NCI-H460 (cell line): Measurements from ENCODE around the gene CCDC182. TPM values are rescaled to one million over a fixed set of nuclear protein-coding genes. Genes with fewer than 3 reads are reported as not detected.

Experiments
- DNase-seq: peaks from one replicate; pipeline ENCODE4 v3.0.0-alpha.2; 2016; ENCODE audit warnings: low read depth; ENCODE audit errors: extremely low read depth
- total RNA-seq: library from RNA; depleted of rRNA; stranded (reverse); fragments of >200 nt; shearing (Covaris generic); gene quantifications from 2 replicates; pipeline ENCODE4 v1.2.3, GENCODE V29; 2014

The CCDC182 gene
- total RNA-seq, 1 experiment from 2014 or later: not detected

DNA sequence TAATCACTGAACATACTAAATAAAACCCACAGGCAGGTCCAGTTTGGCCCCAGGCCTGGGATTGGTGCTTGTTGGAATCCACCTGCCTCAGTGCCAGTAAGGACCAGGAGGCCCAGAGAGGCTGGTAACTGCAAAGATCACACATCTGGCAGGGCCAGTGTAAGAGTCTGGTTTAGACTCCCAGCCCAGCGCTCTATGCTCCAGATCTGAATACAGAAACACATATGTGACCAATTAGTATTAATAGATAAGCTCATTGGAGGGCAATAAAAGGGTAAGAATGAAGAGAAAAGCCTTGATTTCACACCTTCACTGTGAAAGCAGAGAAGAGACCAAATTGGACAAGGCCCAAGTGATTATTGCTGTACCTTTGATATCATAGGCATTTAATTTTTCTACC is 13.6 kb upstream of the CCDC182 start:
- DNase-seq: no peak

DNA sequence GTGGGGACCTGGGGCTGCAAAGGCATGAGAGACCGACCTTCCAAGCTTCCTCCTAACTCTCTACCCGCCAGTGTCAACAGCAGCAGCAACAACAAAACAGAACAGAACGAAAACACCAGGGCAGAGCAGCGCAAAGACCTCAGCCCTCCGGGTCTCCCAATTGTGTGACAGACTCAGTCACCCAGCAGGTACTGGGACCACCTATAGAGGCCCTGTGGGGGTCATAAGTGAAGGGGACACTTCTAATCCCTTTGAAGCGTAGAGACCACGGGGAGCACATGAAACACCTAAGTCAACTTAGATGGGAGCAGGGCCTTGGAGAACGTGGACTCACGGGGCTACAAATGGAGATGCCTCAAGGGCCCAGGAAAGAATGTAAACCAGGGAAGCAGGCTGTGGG is 12.6 kb upstream of the CCDC182 start:
- DNase-seq: no peak

DNA sequence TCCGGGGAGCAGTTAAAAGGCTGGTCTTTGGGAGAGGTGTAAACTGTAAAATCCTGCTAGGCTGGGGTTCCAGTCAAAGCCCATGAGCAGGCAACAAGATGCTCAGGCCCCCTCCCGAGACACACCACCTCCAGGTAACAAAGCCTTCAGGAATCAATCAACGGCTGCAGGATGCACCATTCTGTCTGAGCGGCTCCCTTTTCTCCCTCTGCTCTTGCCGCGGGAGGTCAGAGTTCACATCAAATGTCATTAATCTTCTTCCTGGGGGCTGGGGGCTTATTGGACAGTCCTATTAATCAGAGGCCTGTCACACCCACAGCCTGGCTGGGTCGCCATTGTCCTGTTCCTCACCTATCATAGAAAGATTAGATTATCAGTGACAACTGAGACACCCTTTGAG is 11.9 kb upstream of the CCDC182 start:
- DNase-seq: no peak

DNA sequence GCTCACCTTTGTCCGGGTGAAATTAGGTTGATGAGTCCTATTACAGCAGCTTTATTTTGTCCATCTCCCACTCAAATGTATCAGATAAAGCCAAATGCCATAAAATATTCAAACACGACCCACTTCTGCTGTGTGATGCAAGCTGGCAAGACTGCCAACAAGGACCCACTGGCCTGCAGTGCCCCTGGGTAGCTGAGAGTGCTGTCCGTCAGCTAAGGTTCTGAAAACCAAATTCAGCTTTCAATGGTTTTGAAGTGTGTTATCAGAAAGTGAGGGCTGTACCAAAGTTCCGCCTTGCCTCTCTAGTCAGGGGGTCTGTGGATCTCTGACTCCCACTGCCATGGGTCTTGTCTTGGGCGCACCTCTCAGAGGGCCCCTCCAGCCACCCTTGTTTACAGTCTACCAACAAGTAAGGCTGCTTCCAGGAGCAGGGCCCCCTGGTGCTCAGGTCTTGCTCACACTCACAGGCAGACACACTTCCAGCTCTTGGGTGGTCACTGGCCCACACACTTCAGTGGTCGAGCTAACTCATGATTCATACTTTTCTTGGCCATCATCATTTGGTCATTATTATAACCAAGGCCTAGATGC is 10.5 kb upstream of the CCDC182 start:
- no peak for DNase-seq

DNA sequence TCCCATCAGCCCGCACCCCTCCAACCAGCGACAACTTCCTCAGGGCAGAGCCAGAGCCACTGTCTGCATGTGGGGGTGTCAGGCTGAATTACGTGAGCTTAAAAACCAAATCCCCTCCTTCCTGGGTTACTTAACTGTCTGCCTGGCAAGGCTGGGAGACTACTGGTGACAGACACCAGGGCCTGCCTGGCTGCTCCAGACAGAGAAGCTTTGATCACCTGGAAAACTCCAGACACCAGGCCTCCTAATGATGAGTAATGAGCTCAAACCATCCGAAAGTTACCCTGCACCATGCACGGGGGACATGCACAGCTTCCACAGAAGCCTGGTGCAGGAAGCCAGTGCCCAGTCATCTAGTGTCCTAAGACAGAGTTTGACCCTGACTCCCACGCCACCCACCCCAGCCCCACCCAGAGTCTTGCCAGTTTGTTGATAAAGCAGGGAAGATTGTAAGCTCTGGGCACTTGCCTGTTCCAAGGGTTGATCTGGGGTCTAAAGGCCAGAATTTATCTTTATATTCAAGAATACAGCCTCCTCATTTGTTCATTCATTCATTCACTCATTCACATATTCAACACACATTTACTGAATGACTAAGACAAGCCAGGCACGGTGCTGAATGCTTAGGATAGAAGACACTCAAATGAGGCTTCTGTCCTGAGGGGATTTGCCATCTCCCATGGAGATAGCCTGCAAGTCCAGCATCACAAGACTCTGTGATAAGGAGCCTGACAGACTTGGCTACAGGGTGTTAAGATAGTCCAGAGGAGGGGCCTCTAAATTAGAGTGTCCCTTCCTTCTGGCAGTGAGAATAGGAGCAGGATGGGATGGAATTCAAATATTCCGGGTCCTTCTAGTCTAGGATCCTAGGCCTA is 7.2 kb upstream of the CCDC182 start:
- DNase-seq: no peak

DNA sequence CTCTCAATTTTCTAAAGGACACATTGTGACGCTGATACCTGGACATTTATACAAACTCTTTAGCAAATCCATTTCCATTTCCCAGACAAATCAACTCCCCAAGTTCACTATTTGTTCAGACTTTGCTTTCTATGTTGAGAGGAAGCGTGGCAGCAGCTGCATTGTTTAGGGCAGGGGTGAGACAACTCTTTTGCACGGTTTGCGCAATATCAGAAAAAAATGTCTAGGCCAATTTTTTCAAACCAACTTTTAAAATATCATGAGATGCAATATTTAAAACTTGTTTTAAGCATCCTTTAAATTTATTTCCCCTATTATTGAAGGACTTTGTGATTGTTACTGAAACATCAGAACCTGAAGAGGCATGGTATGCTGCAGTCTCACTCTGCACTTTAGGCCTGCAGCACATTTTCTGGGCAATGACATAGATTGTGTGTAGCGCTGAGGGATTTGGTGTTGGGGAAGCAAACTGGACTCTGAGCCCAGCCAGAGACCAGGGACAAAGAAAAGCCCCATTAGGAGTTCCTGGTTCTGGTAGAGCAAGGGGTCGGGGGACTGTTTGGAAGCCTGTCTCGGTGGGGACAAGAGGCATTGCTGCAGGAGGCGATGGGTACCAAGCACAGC is 6.4 kb upstream of the CCDC182 start:
- no peak for DNase-seq

DNA sequence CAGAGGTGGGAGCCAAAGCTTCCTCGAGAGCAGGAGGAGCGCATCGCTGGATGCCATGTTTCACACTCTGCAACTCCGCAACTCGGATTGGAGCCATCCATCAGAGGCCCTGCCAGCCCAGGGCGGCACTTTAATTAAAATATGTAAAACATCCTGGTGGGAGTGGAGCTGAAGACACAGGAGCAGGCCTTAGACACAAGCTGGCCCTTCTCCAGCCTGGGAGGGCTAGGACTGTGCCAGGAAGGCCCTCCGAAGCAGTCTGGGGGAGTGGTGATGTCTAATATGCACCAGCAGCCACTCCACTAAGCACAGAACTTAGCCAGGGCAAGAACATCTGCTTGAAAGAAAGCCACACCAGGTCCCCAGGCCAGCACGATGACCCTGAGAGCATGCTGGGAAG is 5.8 kb upstream of the CCDC182 start:
- DNase-seq: no peak

DNA sequence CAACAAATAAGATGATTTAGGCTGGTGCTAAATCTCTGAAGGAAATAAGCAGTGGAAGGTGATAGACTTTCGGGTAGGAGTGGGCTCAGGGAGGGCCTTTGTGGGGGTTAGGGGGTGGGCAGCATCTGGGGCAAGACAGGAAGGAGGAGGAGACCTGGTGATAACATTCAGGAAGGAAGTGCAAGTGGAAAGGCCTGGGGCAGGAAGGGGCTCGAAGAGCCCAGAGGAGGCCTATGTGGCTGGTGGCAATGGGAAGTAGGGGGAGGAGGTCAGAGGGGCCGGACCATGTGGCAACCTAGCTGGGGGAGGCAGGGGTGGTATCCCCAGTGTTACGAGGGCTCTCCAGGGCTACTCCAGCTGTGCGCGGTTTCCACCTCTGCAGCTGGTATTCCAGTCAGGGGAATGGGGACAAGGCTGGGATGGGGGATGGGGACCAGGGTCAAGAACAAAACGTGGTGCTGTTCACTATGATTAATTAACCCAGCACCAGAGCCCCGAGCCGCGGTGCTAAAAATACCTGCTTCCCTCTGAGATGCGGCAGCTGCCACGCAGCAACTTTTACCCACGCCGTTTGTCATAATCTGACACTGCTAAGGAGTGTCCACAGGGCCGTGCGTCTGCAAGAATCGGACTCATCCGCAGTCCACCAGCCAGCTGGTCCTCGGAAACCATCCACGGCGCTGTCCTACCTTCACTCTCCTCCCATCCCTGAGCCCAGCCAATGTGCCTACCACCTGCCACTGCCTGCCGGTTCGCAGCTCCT is 5.2 kb upstream of the CCDC182 start:
- no peak for DNase-seq

DNA sequence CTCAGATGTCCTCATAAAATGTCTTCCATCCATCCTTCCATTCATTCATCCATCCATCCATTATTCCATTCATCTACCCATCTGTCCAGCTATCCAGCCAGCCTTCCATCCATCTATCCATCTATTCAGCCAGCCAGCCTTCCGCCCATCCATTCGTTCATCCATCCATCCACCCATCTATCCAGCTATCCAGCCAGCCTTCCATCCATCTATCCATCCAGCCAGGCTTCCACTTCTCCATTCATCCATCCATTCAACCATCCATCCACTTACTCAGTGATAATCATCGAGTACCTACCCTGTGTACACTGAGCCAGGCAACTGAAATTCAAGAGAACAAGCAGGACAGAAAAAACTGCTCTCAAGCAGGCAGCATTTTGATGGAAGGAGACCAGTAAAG is 4.6 kb upstream of the CCDC182 start:
- DNase-seq: no peak

DNA sequence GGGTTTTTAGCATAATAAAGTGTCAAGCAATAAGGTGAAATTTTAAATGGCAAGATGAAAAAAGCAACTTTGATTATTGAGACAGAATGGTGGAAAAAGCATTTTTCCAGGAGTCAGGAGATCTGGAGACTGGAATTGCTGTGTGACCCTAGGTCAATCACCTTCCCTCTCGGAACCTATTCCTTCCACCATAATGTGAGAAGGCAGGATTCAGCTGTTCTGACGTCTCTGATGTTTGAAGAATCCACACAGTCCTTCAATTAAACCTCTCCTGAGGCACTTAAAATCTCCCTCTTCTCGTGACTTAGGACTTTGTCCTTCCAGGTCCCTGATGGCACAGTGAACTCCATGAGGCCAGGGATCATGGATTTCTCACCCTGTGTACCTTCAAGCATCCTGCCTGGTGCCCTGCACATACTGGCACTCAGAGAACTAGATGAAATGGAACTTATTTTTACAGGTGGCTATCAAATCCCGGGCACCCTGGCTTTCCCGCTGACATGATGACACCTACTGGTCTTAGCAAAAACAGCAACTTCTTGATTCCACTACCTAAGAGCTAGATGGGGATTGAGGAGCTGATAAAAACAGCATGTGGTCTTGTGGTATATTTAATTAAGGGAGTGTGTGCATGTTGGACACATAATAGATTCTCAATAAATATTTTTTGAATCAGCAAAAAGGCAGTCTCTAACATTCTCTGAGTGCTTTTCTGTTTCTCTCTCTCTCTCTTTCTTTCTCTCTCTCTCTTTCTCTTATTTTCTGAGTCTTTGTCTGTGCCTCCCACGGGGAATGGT is 2.3 kb upstream of the CCDC182 start:
- DNase-seq: peak; percentile 52

DNA sequence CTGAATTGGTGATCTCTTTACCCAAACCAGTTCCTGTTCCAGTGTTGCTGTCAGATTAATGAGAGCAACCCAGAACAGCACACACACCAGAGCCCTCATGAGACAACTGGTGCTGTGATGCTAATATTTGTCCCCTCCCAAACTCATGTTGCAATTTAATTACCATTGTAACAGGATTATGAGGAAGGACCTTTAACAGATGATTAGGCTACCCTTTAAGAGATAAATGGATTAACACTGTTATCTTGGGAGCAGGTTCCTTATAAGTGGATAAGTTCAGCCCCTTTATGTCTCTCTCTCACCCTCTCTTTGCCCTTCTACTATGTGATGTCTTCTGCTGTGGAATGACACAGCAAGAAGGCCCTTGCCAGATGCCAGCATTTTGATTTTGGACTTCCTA is 1.1 kb upstream of the CCDC182 start:
- no peak for DNase-seq

DNA sequence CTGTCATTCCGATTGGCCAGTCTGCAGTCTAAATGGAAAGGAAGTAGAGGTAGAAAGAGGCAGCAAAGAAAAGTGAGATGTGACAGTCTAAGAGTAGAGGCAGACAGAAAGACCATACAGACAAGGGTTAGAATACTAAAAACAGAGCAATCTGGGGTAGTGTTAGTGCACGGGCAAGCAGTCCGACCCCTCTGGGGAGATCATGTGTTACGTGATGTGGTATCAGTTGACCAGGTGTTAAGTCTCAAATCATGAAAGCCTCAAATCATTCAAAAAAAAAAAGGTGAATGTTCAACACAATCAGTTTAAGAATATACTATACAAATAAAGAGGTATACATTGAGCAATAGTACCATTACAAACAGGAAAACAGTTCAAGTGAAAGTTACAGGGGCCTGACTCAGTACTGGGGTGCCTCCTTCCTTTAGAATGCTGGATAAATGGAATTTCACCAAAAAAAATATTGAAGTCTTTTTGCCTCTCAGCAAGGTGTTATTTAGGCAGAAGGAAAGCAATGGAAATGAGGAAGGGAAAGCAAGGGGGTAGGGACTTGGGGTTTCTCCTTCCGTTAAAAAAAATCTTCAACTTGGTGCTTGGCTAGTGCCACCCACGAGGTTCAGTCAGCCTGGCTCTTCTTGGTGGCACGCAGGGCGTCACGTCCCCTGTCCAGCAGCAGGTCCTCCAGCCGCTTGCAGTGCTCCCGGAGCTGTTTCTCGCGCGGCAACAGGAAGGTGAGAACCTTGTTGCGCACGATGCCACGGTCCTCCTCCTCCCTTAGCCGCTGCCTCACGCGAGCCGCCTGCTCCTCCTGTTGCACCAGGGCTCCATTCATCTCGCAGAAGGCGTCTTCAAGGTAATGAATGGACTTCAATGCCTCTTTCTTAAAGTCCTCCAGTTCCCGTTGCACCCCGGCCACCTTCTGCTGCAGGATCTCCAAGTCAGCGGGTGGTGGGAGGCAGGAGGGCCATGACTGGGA is 616 bp downstream of the CCDC182 start:
- no peak for DNase-seq

DNA sequence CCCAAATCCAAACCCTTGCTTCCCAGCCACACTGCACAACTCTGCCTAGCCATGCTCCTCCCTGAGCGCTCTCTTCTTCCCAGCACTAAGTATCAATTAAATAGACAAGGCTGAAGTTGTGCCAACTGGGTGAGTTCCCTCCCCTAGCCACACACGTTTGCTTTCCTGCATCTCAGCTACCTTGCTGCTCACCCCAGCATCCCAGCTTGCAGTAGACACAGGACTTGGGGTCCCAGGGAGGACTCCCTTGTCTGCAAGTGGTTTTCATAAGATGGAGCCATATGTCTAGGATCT is 4.9 kb downstream of the CCDC182 start:
- no peak for DNase-seq

DNA sequence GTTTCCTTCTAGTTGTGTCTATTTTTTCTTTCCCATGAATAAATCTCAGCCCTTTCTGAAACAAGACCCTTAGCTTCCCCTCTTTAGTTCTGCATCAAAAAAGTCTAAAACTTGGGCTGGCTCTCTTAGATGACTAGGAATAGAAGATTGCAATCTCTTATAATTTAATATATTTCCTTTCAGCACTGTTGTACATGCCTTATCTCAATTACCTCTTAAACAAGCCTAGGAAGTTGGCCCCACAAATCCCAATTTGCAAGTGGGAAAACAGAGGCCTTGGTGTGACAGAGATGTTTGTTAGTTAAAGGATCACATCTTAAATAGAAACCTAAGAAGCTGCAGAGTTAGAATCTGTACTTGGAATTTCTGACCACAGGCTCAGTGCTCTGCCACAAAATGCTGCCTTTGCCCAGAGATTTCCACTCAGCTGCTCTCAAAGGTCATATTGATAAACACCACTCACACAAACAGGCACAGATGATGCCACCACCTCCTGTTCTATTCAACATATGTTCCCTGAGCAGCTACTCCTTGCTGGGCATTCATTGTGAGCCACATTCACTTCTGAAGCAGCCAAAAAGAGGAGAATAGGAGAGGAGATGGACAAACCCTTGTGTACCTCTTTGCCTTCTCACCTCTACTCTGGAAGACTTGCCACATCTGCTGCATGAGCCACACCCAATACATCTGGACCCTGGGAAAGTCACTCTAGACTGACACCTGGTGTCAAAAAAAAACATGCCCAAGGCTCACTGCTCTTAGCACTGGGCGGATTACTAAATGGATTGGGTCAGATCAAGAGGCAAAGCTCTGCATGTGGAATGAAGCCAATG is 5.5 kb downstream of the CCDC182 start:
- DNase-seq: no peak

DNA sequence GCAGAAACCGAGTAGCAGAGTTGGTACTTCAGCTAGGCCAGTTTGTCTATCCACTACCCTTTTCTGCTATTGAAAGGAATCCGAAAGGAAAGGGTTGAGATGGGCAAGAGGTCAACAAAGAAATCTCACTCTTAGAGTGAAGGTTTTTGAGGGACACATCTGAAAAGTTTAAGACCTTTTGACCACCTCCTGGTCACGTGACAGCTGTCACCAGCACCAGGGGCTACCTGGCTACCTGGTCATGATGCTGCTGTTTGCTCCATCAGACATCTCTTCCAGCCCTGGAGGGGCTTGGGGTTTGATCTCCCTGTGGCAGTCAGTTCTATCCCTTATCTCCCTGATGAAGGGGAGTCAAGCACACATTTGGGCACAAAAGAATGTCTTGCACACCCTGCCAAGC is 7.6 kb downstream of the CCDC182 start:
- no peak for DNase-seq

DNA sequence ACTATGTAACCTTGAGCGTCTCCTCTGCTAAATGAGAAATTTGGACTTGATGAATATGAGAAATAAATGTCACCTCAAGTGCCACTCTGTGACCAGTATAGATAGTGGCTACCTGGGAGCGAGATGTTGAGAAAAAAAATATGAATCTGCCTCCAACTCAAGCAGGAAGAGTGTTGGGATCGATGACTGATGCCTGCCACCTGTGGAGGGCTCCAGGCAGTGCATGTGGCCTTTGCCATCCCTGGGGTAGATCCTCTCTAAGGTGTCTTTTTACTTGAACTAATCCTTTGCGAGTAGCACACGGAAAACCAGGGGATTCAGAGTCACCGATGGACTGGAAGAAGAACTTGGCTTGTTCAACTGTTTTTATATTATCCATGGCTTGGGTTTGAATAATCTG is 9.4 kb downstream of the CCDC182 start:
- no peak for DNase-seq

DNA sequence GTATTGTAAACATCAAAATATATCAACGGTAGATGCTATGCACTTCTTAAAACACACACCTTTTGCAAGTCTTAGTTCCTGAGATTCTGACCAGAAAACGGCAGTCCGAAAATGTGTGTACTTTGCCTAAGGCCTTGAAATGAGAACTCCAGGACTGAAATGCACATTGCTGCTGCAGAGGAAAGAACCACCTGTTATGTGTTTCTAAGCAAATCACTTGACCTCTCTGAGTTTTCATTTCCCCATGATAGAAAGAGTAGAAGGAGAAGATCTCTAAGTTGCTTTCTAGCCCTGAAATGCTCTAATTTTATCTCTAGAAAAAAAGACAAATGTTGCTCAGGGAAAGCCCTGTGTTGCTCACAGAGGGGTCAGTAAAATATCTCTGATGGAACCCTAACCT is 9.9 kb downstream of the CCDC182 start:
- DNase-seq: no peak

DNA sequence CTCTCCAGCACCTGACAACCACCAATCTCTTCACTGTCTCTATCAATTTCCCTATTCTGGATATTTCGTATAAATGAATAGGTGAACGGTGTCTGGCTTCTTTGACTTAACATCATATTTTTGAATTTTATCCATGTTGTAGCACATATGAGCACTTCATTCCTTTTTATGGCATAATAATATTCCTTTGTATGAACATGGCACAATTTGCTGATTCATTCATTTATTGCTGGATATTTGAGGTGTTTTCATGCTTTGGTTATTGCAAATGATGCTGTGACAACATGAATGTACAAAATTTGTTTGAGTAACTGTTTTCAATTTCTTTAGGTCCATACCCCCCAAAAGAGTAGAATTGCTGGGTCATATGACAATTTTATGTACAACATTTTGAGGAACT is 12.0 kb downstream of the CCDC182 start:
- DNase-seq: no peak

DNA sequence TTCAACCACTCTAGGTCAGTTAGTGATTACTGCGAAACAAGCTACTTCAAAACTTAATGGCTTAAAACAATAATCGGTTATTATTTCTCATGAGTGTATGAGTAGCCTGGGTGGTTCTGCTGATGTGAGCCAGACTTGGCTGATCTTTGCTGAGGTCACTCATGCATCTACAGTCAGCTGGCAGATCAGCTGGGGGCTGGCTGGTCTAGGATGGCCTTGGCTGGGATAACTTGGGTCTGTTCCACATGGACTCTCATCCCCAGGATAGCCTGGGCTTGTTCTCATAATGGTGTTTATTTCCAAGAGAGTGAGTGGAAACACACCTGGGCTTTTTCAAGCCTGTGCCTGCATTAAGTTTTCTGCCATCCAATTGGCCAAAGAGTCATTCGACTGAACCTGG is 13.0 kb downstream of the CCDC182 start:
- DNase-seq: no peak
